Activated CD8-positive, alpha-beta memory T cell treated with anti-CD3 and anti-CD28 coated beads, Interleukin-2, amount 50 U/mL, for 24 hours (primary cell): Measurements from ENCODE around the gene ITGB6.

Source experiments
- DNase-seq: peaks from one replicate; pipeline ENCODE4 v3.0.0-alpha.2; 2020; ENCODE audit errors: extremely low read depth

The ITGB6 gene, protein sequence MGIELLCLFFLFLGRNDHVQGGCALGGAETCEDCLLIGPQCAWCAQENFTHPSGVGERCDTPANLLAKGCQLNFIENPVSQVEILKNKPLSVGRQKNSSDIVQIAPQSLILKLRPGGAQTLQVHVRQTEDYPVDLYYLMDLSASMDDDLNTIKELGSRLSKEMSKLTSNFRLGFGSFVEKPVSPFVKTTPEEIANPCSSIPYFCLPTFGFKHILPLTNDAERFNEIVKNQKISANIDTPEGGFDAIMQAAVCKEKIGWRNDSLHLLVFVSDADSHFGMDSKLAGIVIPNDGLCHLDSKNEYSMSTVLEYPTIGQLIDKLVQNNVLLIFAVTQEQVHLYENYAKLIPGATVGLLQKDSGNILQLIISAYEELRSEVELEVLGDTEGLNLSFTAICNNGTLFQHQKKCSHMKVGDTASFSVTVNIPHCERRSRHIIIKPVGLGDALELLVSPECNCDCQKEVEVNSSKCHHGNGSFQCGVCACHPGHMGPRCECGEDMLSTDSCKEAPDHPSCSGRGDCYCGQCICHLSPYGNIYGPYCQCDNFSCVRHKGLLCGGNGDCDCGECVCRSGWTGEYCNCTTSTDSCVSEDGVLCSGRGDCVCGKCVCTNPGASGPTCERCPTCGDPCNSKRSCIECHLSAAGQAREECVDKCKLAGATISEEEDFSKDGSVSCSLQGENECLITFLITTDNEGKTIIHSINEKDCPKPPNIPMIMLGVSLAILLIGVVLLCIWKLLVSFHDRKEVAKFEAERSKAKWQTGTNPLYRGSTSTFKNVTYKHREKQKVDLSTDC

GRCh38 chr2:160199683-160200389 is at the start of gene ITGB6:
TSS of gene ITGB6 (minus strand) at chr2:160200272. CDS start at chr2:160200063, 209 bp downstream.
- DNase-seq = no peak

DNA sequence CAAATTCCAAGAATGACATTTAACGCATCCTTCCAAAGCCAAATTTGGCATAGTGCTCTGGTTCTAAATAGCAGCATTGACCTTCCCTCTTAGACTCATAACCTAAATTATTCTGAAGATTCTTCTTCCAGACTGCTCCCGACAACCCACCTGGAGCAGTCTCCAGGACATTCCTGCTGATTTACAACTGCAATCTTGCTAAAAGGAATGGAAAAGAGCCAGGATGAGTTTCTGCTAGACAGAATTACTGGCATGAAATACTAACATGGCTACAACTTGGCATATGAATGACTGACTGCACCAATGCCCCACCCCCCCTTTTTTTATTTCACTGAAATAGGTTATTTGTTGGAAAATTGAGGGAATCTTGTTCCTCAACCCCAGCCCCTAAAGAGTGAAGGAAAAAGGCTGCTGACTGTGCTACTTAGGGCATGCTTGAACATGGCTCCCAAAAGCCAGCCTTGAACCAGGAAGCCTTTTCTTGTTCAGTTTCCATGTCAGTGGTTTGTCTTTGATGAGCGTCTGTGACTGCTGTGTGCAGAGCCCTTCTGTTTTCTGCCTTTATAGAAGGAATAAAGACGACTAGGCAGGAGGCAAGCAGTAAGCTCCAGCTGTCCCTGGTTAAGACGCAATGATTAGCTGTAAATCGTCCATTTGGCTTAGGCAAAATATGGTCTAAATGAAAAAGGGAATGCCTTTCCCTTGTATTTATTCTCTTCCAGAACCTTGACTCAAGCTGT is 47.4 kb upstream of the ITGB6 start:
- DNase-seq = no peak

DNA sequence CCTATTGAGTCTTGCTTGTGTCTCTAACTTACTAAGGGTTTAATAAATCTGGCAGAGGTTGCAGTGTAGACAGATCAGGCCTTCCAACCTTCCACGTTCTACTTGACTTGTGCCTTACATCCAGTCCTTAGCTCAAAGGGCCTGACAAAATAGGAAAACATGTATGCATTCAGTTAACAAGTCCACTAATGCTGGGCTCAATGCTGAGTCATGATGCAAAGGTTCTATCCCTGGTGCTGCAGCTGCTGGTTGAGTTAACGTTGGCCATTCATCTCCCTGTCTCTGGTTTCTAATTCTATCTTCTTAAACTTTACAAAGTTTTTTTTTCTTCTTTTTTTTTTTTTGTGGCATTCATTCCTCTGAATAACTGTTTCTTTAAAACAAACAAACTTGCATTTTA is 46.3 kb upstream of the ITGB6 start:
- DNase-seq = no peak

GRCh38 chr2:160245614-160246155 is 45.6 kb upstream of the ITGB6 start:
- DNase-seq = no peak

GRCh38 chr2:160242893-160243564 is 43.0 kb upstream of the ITGB6 start:
- no peak for DNase-seq

GRCh38 chr2:160241251-160242137 is 41.4 kb upstream of the ITGB6 start:
- no peak for DNase-seq

GRCh38 chr2:160239436-160239835 is 39.4 kb upstream of the ITGB6 start:
- DNase-seq = no peak

GRCh38 chr2:160238392-160238791 is 38.3 kb upstream of the ITGB6 start:
- no peak for DNase-seq

GRCh38 chr2:160232905-160233475 is 32.9 kb upstream of the ITGB6 start:
- DNase-seq = no peak

DNA sequence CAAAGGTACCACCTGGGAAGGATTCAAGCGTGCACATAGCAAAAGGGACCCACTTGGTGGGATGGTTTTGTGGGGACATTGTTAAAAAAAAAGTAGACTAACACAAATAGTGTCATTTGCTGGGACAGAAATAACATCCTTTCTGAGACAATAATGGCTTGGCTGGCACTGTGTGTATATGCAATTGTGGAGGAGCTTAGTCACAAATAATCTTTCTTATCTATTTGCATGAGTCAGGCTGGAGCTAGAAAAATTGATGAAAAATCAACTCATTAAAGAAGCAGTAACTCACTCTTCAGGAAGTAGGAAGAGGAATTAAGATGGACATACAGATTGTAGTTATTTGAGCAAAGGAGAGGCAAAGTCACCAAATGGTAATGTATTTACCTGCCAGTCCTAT is 29.5 kb upstream of the ITGB6 start:
- no peak for DNase-seq

DNA sequence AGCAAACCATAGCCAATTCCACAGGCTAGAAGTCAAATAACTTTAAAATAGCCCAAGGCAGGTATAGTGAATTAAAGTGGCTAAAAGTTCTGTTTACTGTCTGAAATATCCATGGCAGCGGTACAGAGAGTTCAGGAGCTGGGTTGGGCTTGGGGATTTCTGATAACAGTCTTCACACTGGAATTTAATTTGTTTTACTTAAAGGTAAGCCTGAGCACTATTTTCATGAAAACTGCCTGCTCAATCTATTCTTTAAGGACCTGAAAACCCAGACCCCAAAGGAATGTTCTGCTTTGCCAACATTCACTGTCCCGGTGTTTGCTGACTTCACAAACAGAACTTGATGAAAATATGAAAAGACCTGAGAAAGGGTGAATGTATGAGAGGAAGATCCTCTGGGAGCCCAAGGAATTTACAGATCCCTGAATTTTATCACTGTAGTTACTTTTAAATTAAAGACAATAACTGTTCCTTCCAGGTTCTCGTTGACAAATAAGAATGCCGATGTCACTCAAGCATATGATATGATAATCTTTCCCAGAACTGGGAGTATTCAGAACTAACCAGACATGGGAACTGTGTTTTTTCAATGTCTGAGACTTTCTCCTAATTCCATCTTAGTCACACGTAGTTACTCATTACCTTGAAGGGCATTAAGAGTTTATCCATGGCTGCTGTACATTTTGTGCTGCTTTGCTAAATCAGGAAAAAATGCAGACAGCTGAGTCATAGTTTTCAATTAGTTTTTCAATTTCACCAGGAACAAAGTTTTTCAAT is 28.3 kb upstream of the ITGB6 start:
- no peak for DNase-seq

- DNase-seq = no peak
These were observed 27.3 kb upstream of the ITGB6 start for GRCh38 chr2:160227293-160227915.

DNA sequence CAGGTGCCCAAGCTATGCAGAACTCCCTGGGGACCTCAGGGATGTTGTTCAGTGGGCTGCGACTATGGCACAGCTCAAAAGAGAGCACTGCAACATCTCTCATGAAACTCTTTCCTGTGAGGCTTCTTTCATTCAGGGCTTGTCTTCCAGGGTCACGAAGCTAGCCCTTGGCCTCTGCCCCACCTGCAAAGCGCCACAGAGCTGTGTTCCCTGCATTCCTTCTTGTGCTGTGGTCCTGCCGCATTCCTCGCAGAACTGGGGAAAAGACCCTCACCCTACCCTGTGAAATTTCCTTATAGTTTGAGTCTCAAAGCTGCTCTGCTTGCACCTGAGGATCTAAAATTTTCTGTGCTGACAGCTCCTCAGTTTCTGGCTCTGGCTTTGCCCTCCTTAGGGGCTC is 26.3 kb upstream of the ITGB6 start:
- no peak for DNase-seq

GRCh38 chr2:160225722-160226121 is 25.6 kb upstream of the ITGB6 start:
- no peak for DNase-seq

- no peak for DNase-seq
These were observed 24.4 kb upstream of the ITGB6 start for GRCh38 chr2:160224507-160224906.

- DNase-seq = no peak
These were observed 24.0 kb upstream of the ITGB6 start for GRCh38 chr2:160224060-160224459.

DNA sequence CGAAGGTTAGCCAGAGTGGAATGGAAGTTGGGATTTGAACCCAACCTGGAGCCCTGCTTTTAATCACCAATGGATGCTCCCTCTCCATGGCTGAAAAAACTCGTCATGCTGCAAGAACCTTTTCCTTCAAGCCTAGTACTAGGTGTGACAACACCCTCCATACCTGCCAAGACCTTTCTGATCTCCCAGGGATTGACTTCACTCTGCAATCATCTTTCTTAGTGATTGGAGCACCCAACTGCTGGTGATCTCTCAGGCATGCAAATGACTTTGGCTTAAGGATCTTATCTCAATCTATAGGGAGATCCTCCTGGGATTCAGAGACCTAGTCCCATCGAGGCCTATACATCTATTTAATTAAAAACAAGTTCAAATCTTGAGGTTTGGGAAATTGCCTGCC is 23.5 kb upstream of the ITGB6 start:
- DNase-seq = no peak

- DNase-seq = no peak
These were observed 22.6 kb upstream of the ITGB6 start for GRCh38 chr2:160222546-160223283.
